Caco-2 (cell line): ENCODE results near the gene WWC2. TPM values are rescaled to one million over a fixed set of nuclear protein-coding genes. Genes with fewer than 3 reads are reported as not detected.
A peak's percentile ranks its signal among the peaks of the same experiment; 100 is the strongest.

Source experiments
- BruUV-seq: library from RNA; stranded (reverse); fragments of 400-500 nt; replicated peaks from 2 replicates; lab custom pipeline; 2021; lab: Mats Ljungman, UMichigan
- CTCF ChIA-PET: fragments of 300-600 bp; sonication (Branson Sonifier 250); formaldehyde crosslinking; loops from one replicate; lab custom pipeline; 2022; ENCODE audit warnings: antibody characterized with exemption; lab: Charles Lee
- POLR2A ChIA-PET: fragments of 300-600 bp; sonication (Branson Sonifier 250); formaldehyde crosslinking; loops from one replicate; lab custom pipeline; 2022; ENCODE audit warnings: antibody characterized with exemption; lab: Charles Lee
- DNase-seq, 2 experiments: peaks; one replicate each; pipeline versions ENCODE4 v3.0.0 to v3.0.0-alpha.2; 2020 to 2022
- H3K27me3 ChIP-seq: replicated peaks from 2 replicates; pipeline ENCODE4 v1.6.0; 2011; ENCODE audit warnings: low read length; ENCODE audit not compliant: control insufficient read depth, insufficient read depth
- H3K36me3 ChIP-seq: 2 replicates; pipeline ENCODE4 v1.5.1; 2011; ENCODE audit warnings: low read length; ENCODE audit not compliant: control insufficient read depth, insufficient read depth
- H3K4me1 ChIP-seq: fragments of 250-450 bp; sonication (Bioruptor Pico); 2 replicates; pipeline ENCODE4 v1.5.1; 2020; ENCODE audit warnings: mild to moderate bottlenecking
- H3K4me3 ChIP-seq: 2 replicates; pipeline ENCODE4 v1.5.1; 2011; ENCODE audit warnings: low read depth, mild to moderate bottlenecking, control low read depth, low read length
- H3K9me3 ChIP-seq: fragments of 250-450 bp; sonication (Bioruptor Pico); 2 replicates; pipeline ENCODE4 v1.5.1; 2020; ENCODE audit warnings: mild to moderate bottlenecking, moderate library complexity
- H3K27ac Mint-ChIP-seq: one replicate; pipeline ENCODE4 v1.8.0; 2022; ENCODE audit warnings: mixed read lengths; ENCODE audit not compliant: unreplicated experiment
- H3K27me3 Mint-ChIP-seq: one replicate; pipeline ENCODE4 v1.8.0; 2022; ENCODE audit warnings: mixed read lengths; ENCODE audit not compliant: insufficient read depth, unreplicated experiment
- H3K36me3 Mint-ChIP-seq: one replicate; pipeline ENCODE4 v1.8.0; 2022; ENCODE audit warnings: mild to moderate bottlenecking, mixed read lengths; ENCODE audit not compliant: insufficient read depth, unreplicated experiment
- H3K4me1 Mint-ChIP-seq: one replicate; pipeline ENCODE4 v1.8.0; 2022; ENCODE audit warnings: low read depth, mixed read lengths; ENCODE audit not compliant: unreplicated experiment
- H3K4me3 Mint-ChIP-seq: one replicate; pipeline ENCODE4 v1.8.0; 2022; ENCODE audit warnings: mild to moderate bottlenecking, moderate library complexity, mixed read lengths; ENCODE audit not compliant: unreplicated experiment
- H3K9me3 Mint-ChIP-seq: one replicate; pipeline ENCODE4 v1.8.0; 2022; ENCODE audit warnings: mixed read lengths; ENCODE audit not compliant: unreplicated experiment
- intact Hi-C: fragments of 100-400 bp; cut with micrococcal nuclease; formaldehyde crosslinking; loops from one replicate; pipeline ENCODE4 v1.10.0; 2022; ENCODE audit not compliant: unreplicated experiment
- total RNA-seq: library from RNA; stranded (reverse); gene quantifications from 2 replicates; pipeline ENCODE4 v1.2.3, GENCODE V29; 2022
- TF ChIP-seq, protein P1 (sequence below), 2 experiments: fragments of 200-600 bp in 1 of 2; IDR thresholded peaks; 1 replicate in 1 of 2; 2 replicates in 1 of 2; pipeline versions ENCODE4 v1.5.1 to v1.8.0; 2011 to 2022; ENCODE audit warnings: antibody characterized with exemption in 1 of 2, control low read depth in 1 of 2, inconsistent platforms in 1 of 2, low read depth in 1 of 2, low read length in 1 of 2, mild to moderate bottlenecking in 1 of 2, moderate library complexity in 1 of 2; ENCODE audit not compliant: insufficient read depth in 1 of 2, severe bottlenecking in 1 of 2, unreplicated experiment in 1 of 2

WWC2 gene
- total RNA-seq, 1 experiment from 2014 or later: 126 TPM

DNA sequence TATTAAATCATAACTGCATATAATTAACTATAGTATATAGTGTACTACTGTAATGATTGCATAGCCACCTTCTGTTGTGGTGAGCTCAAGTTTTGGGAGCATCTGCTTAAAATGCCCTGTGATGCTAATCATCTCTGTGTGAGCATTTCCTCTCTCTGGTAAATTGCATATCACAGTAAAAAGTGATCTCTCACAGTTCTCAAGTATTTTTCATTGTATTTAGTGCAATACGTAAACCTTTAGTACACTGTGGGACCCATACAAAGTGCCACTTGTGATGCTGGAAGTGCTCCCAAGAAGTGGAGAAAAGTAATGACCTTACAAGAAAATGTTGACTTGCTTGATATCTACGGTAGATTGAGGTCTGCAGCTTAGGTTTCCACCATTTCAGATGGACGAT lies 82.0 kb downstream of the WWC2 start:
- no peaks in the 10 kb centered on the region for H3K27me3 Mint-ChIP-seq
- Histone ChIP-seq H3K27me3 (no peaks in the 10 kb centered on the region), H3K4me1 (peaks cover 22% of the 10 kb centered on the region), H3K4me3 (no peak overlapping the region), H3K36me3 (no peaks in the 10 kb centered on the region), H3K9me3 (no peaks in the 10 kb centered on the region; the same call in 1 of the 2 replicates)
- H3K9me3 Mint-ChIP-seq: no peaks in the 10 kb centered on the region
- intact Hi-C loops: no loop called here
- TF ChIP-seq, protein P1, sequence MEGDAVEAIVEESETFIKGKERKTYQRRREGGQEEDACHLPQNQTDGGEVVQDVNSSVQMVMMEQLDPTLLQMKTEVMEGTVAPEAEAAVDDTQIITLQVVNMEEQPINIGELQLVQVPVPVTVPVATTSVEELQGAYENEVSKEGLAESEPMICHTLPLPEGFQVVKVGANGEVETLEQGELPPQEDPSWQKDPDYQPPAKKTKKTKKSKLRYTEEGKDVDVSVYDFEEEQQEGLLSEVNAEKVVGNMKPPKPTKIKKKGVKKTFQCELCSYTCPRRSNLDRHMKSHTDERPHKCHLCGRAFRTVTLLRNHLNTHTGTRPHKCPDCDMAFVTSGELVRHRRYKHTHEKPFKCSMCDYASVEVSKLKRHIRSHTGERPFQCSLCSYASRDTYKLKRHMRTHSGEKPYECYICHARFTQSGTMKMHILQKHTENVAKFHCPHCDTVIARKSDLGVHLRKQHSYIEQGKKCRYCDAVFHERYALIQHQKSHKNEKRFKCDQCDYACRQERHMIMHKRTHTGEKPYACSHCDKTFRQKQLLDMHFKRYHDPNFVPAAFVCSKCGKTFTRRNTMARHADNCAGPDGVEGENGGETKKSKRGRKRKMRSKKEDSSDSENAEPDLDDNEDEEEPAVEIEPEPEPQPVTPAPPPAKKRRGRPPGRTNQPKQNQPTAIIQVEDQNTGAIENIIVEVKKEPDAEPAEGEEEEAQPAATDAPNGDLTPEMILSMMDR (IDR thresholded peaks at IDR 0.05; ENCODE audit: insufficient read depth in 1 of 2, low read depth in 1 of 2, low read length in 1 of 2, severe bottlenecking in 1 of 2, unreplicated experiment in 1 of 2): no peak
- POLR2A ChIA-PET: no interaction called here
- BruUV-seq: no TSS peak
- no peak overlapping the region for H3K4me3 Mint-ChIP-seq
- no peak overlapping the region for H3K27ac Mint-ChIP-seq
- no peak for DNase-seq
- peaks cover 21% of the 10 kb centered on the region for H3K4me1 Mint-ChIP-seq
- CTCF ChIA-PET: no interaction called here
- H3K36me3 Mint-ChIP-seq: peaks cover 39% of the 10 kb centered on the region

- peaks cover 10% of the 10 kb centered on the region; the same call in 1 of the 2 replicates for H3K4me1 ChIP-seq
- no peaks in the 10 kb centered on the region for H3K27me3 Mint-ChIP-seq
- TF ChIP-seq, protein P1 (IDR thresholded peaks at IDR 0.05; ENCODE audit: insufficient read depth in 1 of 2, low read depth in 1 of 2, low read length in 1 of 2, severe bottlenecking in 1 of 2, unreplicated experiment in 1 of 2): no peak
- intact Hi-C loops: no loop called here
- no peak overlapping the region for H3K4me3 ChIP-seq
- no peaks in the 10 kb centered on the region for H3K36me3 ChIP-seq
- POLR2A ChIA-PET: no interaction called here
- CTCF ChIA-PET: interaction anchor here (0.6 kb wide), 1 partner anchor 86 kb away, joined by 3 read pairs; no protein-coding TSS in a partner anchor
- H3K36me3 Mint-ChIP-seq: peaks cover 50% of the 10 kb centered on the region
- no peaks in the 10 kb centered on the region; the same call in 1 of the 2 replicates for H3K9me3 ChIP-seq
- BruUV-seq: no TSS peak
- H3K27me3 ChIP-seq: no peaks in the 10 kb centered on the region
- H3K4me3 Mint-ChIP-seq: no peak overlapping the region
- no peak overlapping the region for H3K27ac Mint-ChIP-seq
- H3K9me3 Mint-ChIP-seq: no peaks in the 10 kb centered on the region
- peak in 1 of 2 experiments; percentile 30 for DNase-seq
- peaks cover 21% of the 10 kb centered on the region for H3K4me1 Mint-ChIP-seq
These were observed 84.0 kb downstream of the WWC2 start for GRCh38 chr4:183182873-183183725.

GRCh38 chr4:183183906-183184535 lies 85.0 kb downstream of the WWC2 start:
- Mint-ChIP-seq H3K27me3 (no peaks in the 10 kb centered on the region), H3K4me3 (no peak overlapping the region), H3K36me3 (peaks cover 55% of the 10 kb centered on the region), H3K9me3 (no peaks in the 10 kb centered on the region), H3K27ac (no peak overlapping the region), H3K4me1 (peaks cover 26% of the 10 kb centered on the region)
- Histone ChIP-seq H3K27me3 (no peaks in the 10 kb centered on the region), H3K36me3 (no peaks in the 10 kb centered on the region), H3K4me1 (peaks cover 10% of the 10 kb centered on the region; the same call in 1 of the 2 replicates), H3K4me3 (no peak overlapping the region), H3K9me3 (no peaks in the 10 kb centered on the region; the same call in 1 of the 2 replicates)
- ChIA-PET CTCF (interaction anchor here (0.6 kb wide), 1 partner anchor 87 kb away, joined by 3 read pairs; no protein-coding TSS in a partner anchor), POLR2A (no interaction called here)
- TF ChIP-seq, protein P1 (IDR thresholded peaks at IDR 0.05; ENCODE audit: insufficient read depth in 1 of 2, low read depth in 1 of 2, low read length in 1 of 2, severe bottlenecking in 1 of 2, unreplicated experiment in 1 of 2): no peak
- no peak for DNase-seq
- BruUV-seq: no TSS peak
- intact Hi-C loops: no loop called here
